Neural cell (in vitro differentiated cells): ENCODE results near the gene FGF6. TPM values are rescaled to one million over a fixed set of nuclear protein-coding genes. Genes with fewer than 3 reads are reported as not detected.

ENCODE experiments used
- H2AFZ ChIP-seq: fragments of 200-600, 300-800 bp; sonication (generic), shearing (Covaris generic); 2 replicates; pipeline ENCODE4 v1.6.0; 2014; ENCODE audit warnings: low read depth, mild to moderate bottlenecking, antibody characterized with exemption, low read length, moderate library complexity
- H3F3A ChIP-seq: fragments of 200-600 bp; shearing (Covaris generic); 2 replicates; pipeline ENCODE4 v1.6.1; 2016; ENCODE audit warnings: mild to moderate bottlenecking, moderate library complexity, mixed read lengths, antibody characterized with exemption, low read length; ENCODE audit not compliant: insufficient read depth, poor library complexity, severe bottlenecking
- H3K27ac ChIP-seq: fragments of 200-600, 300-800 bp; sonication (generic), shearing (Covaris generic); 2 replicates; pipeline ENCODE4 v1.5.1; 2014; ENCODE audit warnings: mild to moderate bottlenecking, low read length, moderate library complexity
- H3K27me3 ChIP-seq: fragments of 300-800, 200-600 bp; sonication (generic), shearing (Covaris generic); 2 replicates; pipeline ENCODE4 v1.6.0; 2014; ENCODE audit warnings: mild to moderate bottlenecking, low read depth, low read length, moderate library complexity; ENCODE audit not compliant: insufficient read depth
- H3K36me3 ChIP-seq: fragments of 300-800, 200-600 bp; sonication (generic), shearing (Covaris generic); 2 replicates; pipeline ENCODE4 v1.5.1; 2014; ENCODE audit warnings: mild to moderate bottlenecking, antibody characterized with exemption, low read length, moderate library complexity; ENCODE audit not compliant: insufficient read depth
- H3K4me2 ChIP-seq: fragments of 300-800, 200-600 bp; sonication (generic), shearing (Covaris generic); 2 replicates; pipeline ENCODE4 v1.6.0; 2014; ENCODE audit warnings: mild to moderate bottlenecking, low read length
- H3K4me3 ChIP-seq: fragments of 300-800, 200-600 bp; sonication (generic), shearing (Covaris generic); 2 replicates; pipeline ENCODE4 v1.5.1; 2014; ENCODE audit warnings: mild to moderate bottlenecking, low read length, moderate library complexity
- H3K79me2 ChIP-seq: fragments of 200-600 bp; shearing (Covaris generic); replicated peaks from 2 replicates; pipeline ENCODE4 v1.6.0; 2014; ENCODE audit warnings: mild to moderate bottlenecking, low read length, moderate library complexity; ENCODE audit not compliant: insufficient read depth
- H3K9ac ChIP-seq: fragments of 300-800, 200-600 bp; sonication (generic), shearing (Covaris generic); 2 replicates; pipeline ENCODE4 v1.6.1; 2016; ENCODE audit warnings: mild to moderate bottlenecking, low read length, mixed read lengths
- H3K9me2 ChIP-seq: fragments of 200-600 bp; shearing (Covaris generic); 2 replicates; pipeline ENCODE4 v1.6.1; 2016; ENCODE audit warnings: mild to moderate bottlenecking, low read length, mixed read lengths; ENCODE audit not compliant: insufficient read depth
- H3K9me3 ChIP-seq: fragments of 200-600, 300-800 bp; sonication (generic), shearing (Covaris generic); 2 replicates; pipeline ENCODE4 v1.6.1; 2016; ENCODE audit warnings: mild to moderate bottlenecking, mixed run types, low read length, moderate library complexity, mixed read lengths
- H4K20me1 ChIP-seq: fragments of 200-600 bp; shearing (Covaris generic); 2 replicates; pipeline ENCODE4 v1.6.1; 2016; ENCODE audit warnings: mild to moderate bottlenecking, mixed run types; ENCODE audit not compliant: insufficient read depth
- EZH2 ChIP-seq: fragments of 200-600, 300-800 bp; shearing (Covaris generic), sonication (generic); IDR thresholded peaks from 2 replicates; pipeline ENCODE4 v1.6.1; 2014; ENCODE audit warnings: antibody characterized with exemption, low read length, borderline replicate concordance, mild to moderate bottlenecking; ENCODE audit not compliant: insufficient read depth, poor library complexity, severe bottlenecking
- MXI1 ChIP-seq: fragments of 450-650 bp; conservative IDR thresholded peaks from 2 replicates; pipeline ENCODE4 v1.6.1; 2014; ENCODE audit warnings: antibody characterized with exemption, mild to moderate bottlenecking; ENCODE audit not compliant: poor library complexity, severe bottlenecking
- RAD21 ChIP-seq: fragments of 450-650 bp; conservative IDR thresholded peaks from 2 replicates; pipeline ENCODE4 v1.6.1; 2014; ENCODE audit warnings: antibody characterized with exemption, mild to moderate bottlenecking, moderate library complexity
- REST ChIP-seq: IDR thresholded peaks from 2 replicates; pipeline ENCODE4 v1.6.1; 2012; ENCODE audit warnings: borderline replicate concordance
- SMC3 ChIP-seq: fragments of 450-650 bp; conservative IDR thresholded peaks from 2 replicates; pipeline ENCODE4 v1.6.1; 2014; ENCODE audit warnings: antibody characterized with exemption, mild to moderate bottlenecking, moderate library complexity; ENCODE audit not compliant: poor library complexity
- TAF1 ChIP-seq: IDR thresholded peaks from 2 replicates; pipeline ENCODE4 v1.6.1; 2012; ENCODE audit warnings: low read depth
- polyA plus RNA-seq: library from polyadenylated mRNA; depleted of rRNA; stranded (reverse); fragments of >200 nt; gene quantifications from 2 replicates; pipeline ENCODE4 v1.2.3, GENCODE V29; 2014
- TF ChIP-seq, protein P1 (sequence below): fragments of 450-650 bp; IDR thresholded peaks from 2 replicates; pipeline ENCODE4 v1.5.1; 2014; ENCODE audit warnings: antibody characterized with exemption, mild to moderate bottlenecking, moderate library complexity; ENCODE audit not compliant: poor library complexity, severe bottlenecking

FGF6 gene
- polyA plus RNA-seq, 1 donor from 2014 or later, result not detected

DNA sequence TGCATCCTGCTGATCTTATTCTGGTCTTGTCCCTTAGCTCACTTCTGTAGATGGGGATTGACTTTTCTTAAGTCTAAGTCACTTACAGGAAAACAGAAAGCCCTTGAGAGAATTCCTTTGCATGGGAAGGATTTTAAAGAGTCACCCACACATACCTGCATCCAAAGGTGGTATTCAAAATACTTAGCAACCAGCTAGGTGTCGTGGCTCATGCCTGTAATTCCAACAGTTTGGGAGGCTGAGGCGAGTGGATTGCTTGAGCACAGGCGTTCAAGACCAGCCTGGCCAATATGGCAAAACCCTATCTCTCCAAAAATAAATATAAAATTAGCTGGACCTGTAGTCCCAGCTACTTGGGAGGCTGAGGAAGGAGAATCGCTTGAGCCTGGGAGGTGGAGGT is 14.2 kb downstream of the FGF6 start:
- Histone ChIP-seq H4K20me1 (no peaks in the 10 kb centered on the region), H3K4me2 (no peak overlapping the region), H3K79me2 (no peaks in the 10 kb centered on the region), H3K36me3 (no peaks in the 10 kb centered on the region), H3F3A (no peaks in the 10 kb centered on the region), H3K9ac (no peak overlapping the region), H3K4me3 (no peak overlapping the region), H3K27ac (no peak overlapping the region), H3K9me2 (no peaks in the 10 kb centered on the region), H3K27me3 (no peaks in the 10 kb centered on the region), H2AFZ (no peak overlapping the region), H3K9me3 (no peaks in the 10 kb centered on the region)
- TF ChIP-seq, protein P1, sequence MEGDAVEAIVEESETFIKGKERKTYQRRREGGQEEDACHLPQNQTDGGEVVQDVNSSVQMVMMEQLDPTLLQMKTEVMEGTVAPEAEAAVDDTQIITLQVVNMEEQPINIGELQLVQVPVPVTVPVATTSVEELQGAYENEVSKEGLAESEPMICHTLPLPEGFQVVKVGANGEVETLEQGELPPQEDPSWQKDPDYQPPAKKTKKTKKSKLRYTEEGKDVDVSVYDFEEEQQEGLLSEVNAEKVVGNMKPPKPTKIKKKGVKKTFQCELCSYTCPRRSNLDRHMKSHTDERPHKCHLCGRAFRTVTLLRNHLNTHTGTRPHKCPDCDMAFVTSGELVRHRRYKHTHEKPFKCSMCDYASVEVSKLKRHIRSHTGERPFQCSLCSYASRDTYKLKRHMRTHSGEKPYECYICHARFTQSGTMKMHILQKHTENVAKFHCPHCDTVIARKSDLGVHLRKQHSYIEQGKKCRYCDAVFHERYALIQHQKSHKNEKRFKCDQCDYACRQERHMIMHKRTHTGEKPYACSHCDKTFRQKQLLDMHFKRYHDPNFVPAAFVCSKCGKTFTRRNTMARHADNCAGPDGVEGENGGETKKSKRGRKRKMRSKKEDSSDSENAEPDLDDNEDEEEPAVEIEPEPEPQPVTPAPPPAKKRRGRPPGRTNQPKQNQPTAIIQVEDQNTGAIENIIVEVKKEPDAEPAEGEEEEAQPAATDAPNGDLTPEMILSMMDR, result no peak
- TF ChIP-seq MXI1 (no peak), RAD21 (no peak), EZH2 (no peak), REST (no peak), SMC3 (no peak), TAF1 (no peak)

DNA sequence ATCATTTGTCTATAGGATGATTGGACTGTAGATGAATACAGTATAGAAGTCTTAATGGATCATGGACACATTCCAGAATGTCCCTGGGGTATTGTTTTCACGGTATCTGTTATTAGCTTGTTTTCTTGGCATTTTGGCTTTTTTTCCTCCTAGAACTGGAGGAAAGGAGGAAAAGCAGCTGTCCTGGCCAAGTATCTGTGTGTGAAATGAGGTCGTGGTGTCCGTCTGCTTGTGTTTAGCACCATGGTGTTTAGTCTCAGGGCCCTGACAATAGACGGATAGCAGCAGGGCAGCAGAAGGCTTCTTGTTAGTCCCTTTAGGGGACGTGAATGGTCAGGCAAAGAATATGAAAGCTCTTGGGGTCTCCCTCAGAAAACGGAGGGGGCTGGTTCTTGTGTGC is 21.2 kb downstream of the FGF6 start:
- TF ChIP-seq SMC3 (no peak), EZH2 (no peak)
- TF ChIP-seq, protein P1, result no peak
- no peak overlapping the region for H3K9ac ChIP-seq
- H4K20me1 ChIP-seq, result no peaks in the 10 kb centered on the region
- no peaks in the 10 kb centered on the region for H3K79me2 ChIP-seq
- H3K27me3 ChIP-seq, result no peaks in the 10 kb centered on the region
- no peaks in the 10 kb centered on the region for H3K9me3 ChIP-seq
- no peaks in the 10 kb centered on the region for H3K36me3 ChIP-seq
- no peak overlapping the region for H3K4me2 ChIP-seq
- H3K9me2 ChIP-seq, result no peaks in the 10 kb centered on the region
- H3K27ac ChIP-seq, result no peak overlapping the region
- no peak overlapping the region for H3K4me3 ChIP-seq
- no peak overlapping the region for H2AFZ ChIP-seq
- no peaks in the 10 kb centered on the region for H3F3A ChIP-seq
